ENCODE results near the gene HDGF. TPM values are rescaled to one million over a fixed set of nuclear protein-coding genes. Genes with fewer than 3 reads are reported as not detected.

Gene HDGF
- total and polyA plus RNA-seq, 9 of the 15 experiments (the other 6 are each of a cell fraction or from before 2014, with no cell fraction given), result 38.8 to 601 (median 400) TPM

DNA sequence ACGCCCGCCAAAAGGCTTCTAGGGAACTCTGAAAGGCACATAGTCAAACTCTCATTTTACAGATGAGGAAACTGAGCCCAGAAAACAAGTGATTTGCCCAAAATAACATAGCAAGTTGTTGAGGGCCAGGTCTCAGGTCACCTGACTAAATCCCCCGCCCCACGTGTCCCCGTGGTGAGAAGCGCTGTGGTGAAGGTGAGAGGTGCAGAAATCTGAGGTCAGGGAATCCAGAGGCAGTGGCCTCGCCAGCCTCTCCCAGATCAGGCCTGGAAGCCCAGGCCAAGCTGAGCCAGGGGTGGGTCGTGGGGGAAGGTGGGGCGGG, 5.1 kb downstream of the HDGF start:
- ATAC-seq (no peak), FAIRE-seq (no peak), DNase-seq (ENCODE audit: extremely low read depth in 1 of 4, low spot score in 3 of 4) (no peak)
- H3K27ac ChIP-seq (ENCODE audit: extremely low read depth, low read depth, low read length), result peak overlapping the region; percentile 97
- ChIA-PET POLR2A (interaction anchor here (0.7 to 1.7 kb wide), 2 partner anchors 17 to 21 kb away, joined by 3 to 4 read pairs; partner anchors contain the start of gene PRCC), CTCF (ENCODE audit: low intra/inter-chr PET ratio) (no interaction called here)
- peaks cover 26% of the 10 kb centered on the region for H4K20me1 ChIP-seq (replicated peaks; ENCODE audit: control insufficient read depth, insufficient read depth, low read length)
- H3K36me3 ChIP-seq (ENCODE audit: control insufficient read depth, insufficient read depth, low read length), result peaks cover 78% of the 10 kb centered on the region
- in situ Hi-C loops (cut with MboI) (loop anchor here (25.0 kb wide), 1 partner anchor 1434 kb away; the partner anchor contains the start of genes FDPS, PKLR and RUSC1), intact Hi-C loops (cut with micrococcal nuclease) (no loop called here)
- no peak overlapping the region for H2AFZ ChIP-seq (ENCODE audit: low read depth, low read length)
- no peaks in the 10 kb centered on the region for H3K9me1 ChIP-seq (ENCODE audit: control insufficient read depth, insufficient read depth, low read length)
- no peaks in the 10 kb centered on the region for H3K27me3 ChIP-seq (ENCODE audit: control insufficient read depth in 2 of 2, insufficient read depth in 2 of 2, low read length in 2 of 2)
- H3K9ac ChIP-seq (ENCODE audit: insufficient read depth in 1 of 2, low read depth in 2 of 2, low read length in 2 of 2), result peak overlapping the region; percentile 59 to 91
- H3K79me2 ChIP-seq (ENCODE audit: control insufficient read depth, insufficient read depth, low read length), result peaks cover 75% of the 10 kb centered on the region
- H3K4me1 ChIP-seq (replicated peaks in 1 of 2; ENCODE audit: control insufficient read depth in 2 of 2, insufficient read depth in 2 of 2, low read length in 2 of 2), result peaks cover 46 to 50% of the 10 kb centered on the region in 2 experiments
- peak; percentile 38; the same call in 1 of the 2 replicates for TF ChIP-seq FOXJ2 (tag; IDR thresholded peaks at IDR 0.05)
- peak; percentile 37; the same call in 1 of the 2 replicates for TF ChIP-seq CBFA2T2 (conservative IDR thresholded peaks at IDR 0.05)
- TF ChIP-seq, protein P1, sequence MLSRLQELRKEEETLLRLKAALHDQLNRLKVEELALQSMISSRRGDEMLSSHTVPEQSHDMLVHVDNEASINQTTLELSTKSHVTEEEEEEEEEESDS (CRISPR knock-in tag; IDR thresholded peaks at IDR 0.05), result no peak
- TF ChIP-seq, protein P2, sequence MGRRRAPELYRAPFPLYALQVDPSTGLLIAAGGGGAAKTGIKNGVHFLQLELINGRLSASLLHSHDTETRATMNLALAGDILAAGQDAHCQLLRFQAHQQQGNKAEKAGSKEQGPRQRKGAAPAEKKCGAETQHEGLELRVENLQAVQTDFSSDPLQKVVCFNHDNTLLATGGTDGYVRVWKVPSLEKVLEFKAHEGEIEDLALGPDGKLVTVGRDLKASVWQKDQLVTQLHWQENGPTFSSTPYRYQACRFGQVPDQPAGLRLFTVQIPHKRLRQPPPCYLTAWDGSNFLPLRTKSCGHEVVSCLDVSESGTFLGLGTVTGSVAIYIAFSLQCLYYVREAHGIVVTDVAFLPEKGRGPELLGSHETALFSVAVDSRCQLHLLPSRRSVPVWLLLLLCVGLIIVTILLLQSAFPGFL (CRISPR knock-in tag; IDR thresholded peaks at IDR 0.05), result 0 out of 2 replicates have a peak, but pooled peaks have one; percentile 85
- TF ChIP-seq, protein P3, sequence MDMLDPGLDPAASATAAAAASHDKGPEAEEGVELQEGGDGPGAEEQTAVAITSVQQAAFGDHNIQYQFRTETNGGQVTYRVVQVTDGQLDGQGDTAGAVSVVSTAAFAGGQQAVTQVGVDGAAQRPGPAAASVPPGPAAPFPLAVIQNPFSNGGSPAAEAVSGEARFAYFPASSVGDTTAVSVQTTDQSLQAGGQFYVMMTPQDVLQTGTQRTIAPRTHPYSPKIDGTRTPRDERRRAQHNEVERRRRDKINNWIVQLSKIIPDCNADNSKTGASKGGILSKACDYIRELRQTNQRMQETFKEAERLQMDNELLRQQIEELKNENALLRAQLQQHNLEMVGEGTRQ (CRISPR knock-in tag; IDR thresholded peaks at IDR 0.05), result peak; percentile 77
- no peak for TF ChIP-seq MEIS2 (IDR thresholded peaks at IDR 0.05; ENCODE audit: partially characterized antibody)
- TF ChIP-seq, protein P4, sequence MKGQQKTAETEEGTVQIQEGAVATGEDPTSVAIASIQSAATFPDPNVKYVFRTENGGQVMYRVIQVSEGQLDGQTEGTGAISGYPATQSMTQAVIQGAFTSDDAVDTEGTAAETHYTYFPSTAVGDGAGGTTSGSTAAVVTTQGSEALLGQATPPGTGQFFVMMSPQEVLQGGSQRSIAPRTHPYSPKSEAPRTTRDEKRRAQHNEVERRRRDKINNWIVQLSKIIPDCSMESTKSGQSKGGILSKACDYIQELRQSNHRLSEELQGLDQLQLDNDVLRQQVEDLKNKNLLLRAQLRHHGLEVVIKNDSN (CRISPR knock-in tag; IDR thresholded peaks at IDR 0.05), result peak; percentile 81
- TF ChIP-seq RAD51 (IDR thresholded peaks at IDR 0.05; ENCODE audit: borderline replicate concordance, low read depth), result peak; percentile 76
- no peak for TF ChIP-seq HLTF (IDR thresholded peaks at IDR 0.05)
- peak; percentile 23; the same call in 1 of the 2 replicates for TF ChIP-seq BHLHE40 (IDR thresholded peaks at IDR 0.05; ENCODE audit: low read length)
- H3K4me3 ChIP-seq, result peak overlapping the region; percentile 48; the same call in 1 of the 2 replicates
- WGBS (ENCODE audit: insufficient coverage, low coverage, missing lambda C conversion rate), result 44% methylated on average over 7 of the region's 9 CpGs
- no TSS peak for BruUV-seq (replicated peaks)
- no peaks in the 10 kb centered on the region for H3K9me3 ChIP-seq (replicated peaks; ENCODE audit: control insufficient read depth, insufficient read depth, low read depth, low read length)
- H3K4me2 ChIP-seq (ENCODE audit: insufficient read depth, low read length), result peak overlapping the region; percentile 83

Data from K562 (cell line).